ENCODE results near the gene TIPARP.
"Not testable (repeated sequence)": the region's sequence is repeated elsewhere in the genome, so short reads cannot be mapped to it uniquely, and the experiment has no call there.

Gene TIPARP

DNA sequence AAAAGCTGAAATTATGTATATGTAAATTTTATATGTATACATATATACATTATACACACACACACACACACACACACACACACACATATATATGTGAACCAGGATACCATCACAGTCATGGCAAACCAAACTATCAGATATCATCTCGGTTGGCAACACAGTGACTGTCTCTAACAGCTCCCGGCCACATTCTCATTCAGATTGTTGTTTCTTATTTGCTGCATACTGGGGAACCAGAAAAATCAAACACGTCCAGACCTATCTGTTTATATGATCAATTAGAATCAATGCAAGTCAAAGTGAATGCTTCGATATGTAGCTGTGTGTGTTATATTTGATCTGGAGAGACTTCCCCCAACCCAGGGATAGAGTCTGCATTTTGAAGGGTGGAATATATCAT lies 61.1 kb downstream of the TIPARP start:
- Histone ChIP-seq H3K4me3 (ENCODE audit: low read length, poor library complexity, severe bottlenecking) (no peak overlapping the region), H3K9me3 (ENCODE audit: insufficient read depth, low read depth, low read length) (no peaks in the 10 kb centered on the region), H2AFZ (ENCODE audit: low read length) (no peak overlapping the region), H3K79me2 (ENCODE audit: insufficient read depth, low read length) (no peaks in the 10 kb centered on the region), H3K9me2 (replicated peaks; ENCODE audit: low read depth, low read length) (no peaks in the 10 kb centered on the region), H3K9ac (ENCODE audit: low read depth, low read length, poor library complexity, severe bottlenecking) (no peak overlapping the region), H3K27me3 (ENCODE audit: insufficient read depth, low read length, poor library complexity, severe bottlenecking) (no peaks in the 10 kb centered on the region), H4K20me1 (ENCODE audit: insufficient read depth, low read length, poor library complexity, severe bottlenecking) (no peaks in the 10 kb centered on the region), H3K4me2 (ENCODE audit: low read depth, low read length, poor library complexity, severe bottlenecking) (no peak overlapping the region), H3K36me3 (ENCODE audit: insufficient read depth, low read length) (no peaks in the 10 kb centered on the region), H3K4me1 (ENCODE audit: insufficient read depth, low read length, poor library complexity, severe bottlenecking) (no peaks in the 10 kb centered on the region), H3F3A (ENCODE audit: low read depth) (no peaks in the 10 kb centered on the region)
- TF ChIP-seq EZH2phosphoT487 (IDR thresholded peaks at IDR 0.05; ENCODE audit: borderline replicate concordance): no peak
- TF ChIP-seq, protein P1, sequence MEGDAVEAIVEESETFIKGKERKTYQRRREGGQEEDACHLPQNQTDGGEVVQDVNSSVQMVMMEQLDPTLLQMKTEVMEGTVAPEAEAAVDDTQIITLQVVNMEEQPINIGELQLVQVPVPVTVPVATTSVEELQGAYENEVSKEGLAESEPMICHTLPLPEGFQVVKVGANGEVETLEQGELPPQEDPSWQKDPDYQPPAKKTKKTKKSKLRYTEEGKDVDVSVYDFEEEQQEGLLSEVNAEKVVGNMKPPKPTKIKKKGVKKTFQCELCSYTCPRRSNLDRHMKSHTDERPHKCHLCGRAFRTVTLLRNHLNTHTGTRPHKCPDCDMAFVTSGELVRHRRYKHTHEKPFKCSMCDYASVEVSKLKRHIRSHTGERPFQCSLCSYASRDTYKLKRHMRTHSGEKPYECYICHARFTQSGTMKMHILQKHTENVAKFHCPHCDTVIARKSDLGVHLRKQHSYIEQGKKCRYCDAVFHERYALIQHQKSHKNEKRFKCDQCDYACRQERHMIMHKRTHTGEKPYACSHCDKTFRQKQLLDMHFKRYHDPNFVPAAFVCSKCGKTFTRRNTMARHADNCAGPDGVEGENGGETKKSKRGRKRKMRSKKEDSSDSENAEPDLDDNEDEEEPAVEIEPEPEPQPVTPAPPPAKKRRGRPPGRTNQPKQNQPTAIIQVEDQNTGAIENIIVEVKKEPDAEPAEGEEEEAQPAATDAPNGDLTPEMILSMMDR (conservative IDR thresholded peaks at IDR 0.05; ENCODE audit: low read length): no peak

GRCh38 chr3:156737049-156737448 lies 62.7 kb downstream of the TIPARP start:
- H3K9me3 ChIP-seq (ENCODE audit: insufficient read depth, low read depth, low read length); H3K9me2 ChIP-seq (replicated peaks; ENCODE audit: low read depth, low read length); H2AFZ ChIP-seq (ENCODE audit: low read length); H3K4me1 ChIP-seq (ENCODE audit: insufficient read depth, low read length, poor library complexity, severe bottlenecking); H3K4me3 ChIP-seq (ENCODE audit: low read length, poor library complexity, severe bottlenecking); H3K4me2 ChIP-seq (ENCODE audit: low read depth, low read length, poor library complexity, severe bottlenecking); H3K79me2 ChIP-seq (ENCODE audit: insufficient read depth, low read length); H3K27me3 ChIP-seq (ENCODE audit: insufficient read depth, low read length, poor library complexity, severe bottlenecking); H4K20me1 ChIP-seq (ENCODE audit: insufficient read depth, low read length, poor library complexity, severe bottlenecking); H3F3A ChIP-seq (ENCODE audit: low read depth); H3K9ac ChIP-seq (ENCODE audit: low read depth, low read length, poor library complexity, severe bottlenecking); H3K36me3 ChIP-seq (ENCODE audit: insufficient read depth, low read length): not testable (repeated sequence)

DNA sequence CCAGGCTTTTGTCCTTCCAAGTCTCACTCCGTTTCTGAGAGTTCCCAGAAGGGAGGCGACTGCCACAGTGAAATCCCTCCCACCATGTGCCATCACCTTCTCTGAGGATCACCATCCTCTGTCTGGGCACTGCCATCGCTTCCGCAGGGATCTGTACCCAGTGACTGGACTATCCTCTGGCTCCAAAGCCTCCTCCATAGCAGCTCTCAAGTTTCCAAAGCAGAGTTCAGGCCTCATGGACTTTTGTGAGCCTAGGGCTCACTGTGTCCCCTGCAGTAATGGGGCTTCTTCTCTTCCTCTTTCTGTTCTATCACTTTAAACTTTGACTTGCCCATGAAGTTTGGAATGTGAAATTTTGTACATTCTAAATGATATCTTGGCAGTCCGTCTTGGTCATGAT lies 63.9 kb downstream of the TIPARP start:
- no peaks in the 10 kb centered on the region for H3K4me1 ChIP-seq (ENCODE audit: insufficient read depth, low read length, poor library complexity, severe bottlenecking)
- no peaks in the 10 kb centered on the region for H4K20me1 ChIP-seq (ENCODE audit: insufficient read depth, low read length, poor library complexity, severe bottlenecking)
- H3K9ac ChIP-seq (ENCODE audit: low read depth, low read length, poor library complexity, severe bottlenecking): no peak overlapping the region
- H3K79me2 ChIP-seq (ENCODE audit: insufficient read depth, low read length): no peaks in the 10 kb centered on the region
- no peaks in the 10 kb centered on the region for H3F3A ChIP-seq (ENCODE audit: low read depth)
- no peak overlapping the region for H3K4me3 ChIP-seq (ENCODE audit: low read length, poor library complexity, severe bottlenecking)
- H3K9me3 ChIP-seq (ENCODE audit: insufficient read depth, low read depth, low read length): no peaks in the 10 kb centered on the region
- no peaks in the 10 kb centered on the region for H3K27me3 ChIP-seq (ENCODE audit: insufficient read depth, low read length, poor library complexity, severe bottlenecking)
- H3K9me2 ChIP-seq (replicated peaks; ENCODE audit: low read depth, low read length): no peaks in the 10 kb centered on the region
- no peak overlapping the region for H2AFZ ChIP-seq (ENCODE audit: low read length)
- no peaks in the 10 kb centered on the region for H3K36me3 ChIP-seq (ENCODE audit: insufficient read depth, low read length)
- TF ChIP-seq EZH2phosphoT487 (IDR thresholded peaks at IDR 0.05; ENCODE audit: borderline replicate concordance): no peak
- TF ChIP-seq, protein P1 (conservative IDR thresholded peaks at IDR 0.05; ENCODE audit: low read length): no peak
- no peak overlapping the region for H3K4me2 ChIP-seq (ENCODE audit: low read depth, low read length, poor library complexity, severe bottlenecking)

GRCh38 chr3:156739976-156740375 lies 65.6 kb downstream of the TIPARP start:
- Histone ChIP-seq H3K9me3 (ENCODE audit: insufficient read depth, low read depth, low read length) (no peaks in the 10 kb centered on the region), H3K27me3 (ENCODE audit: insufficient read depth, low read length, poor library complexity, severe bottlenecking) (no peaks in the 10 kb centered on the region), H3K9me2 (replicated peaks; ENCODE audit: low read depth, low read length) (no peaks in the 10 kb centered on the region), H3K79me2 (ENCODE audit: insufficient read depth, low read length) (no peaks in the 10 kb centered on the region), H3K4me3 (ENCODE audit: low read length, poor library complexity, severe bottlenecking) (no peak overlapping the region), H2AFZ (ENCODE audit: low read length) (no peak overlapping the region), H4K20me1 (ENCODE audit: insufficient read depth, low read length, poor library complexity, severe bottlenecking) (no peaks in the 10 kb centered on the region), H3K4me1 (ENCODE audit: insufficient read depth, low read length, poor library complexity, severe bottlenecking) (no peaks in the 10 kb centered on the region), H3K9ac (ENCODE audit: low read depth, low read length, poor library complexity, severe bottlenecking) (no peak overlapping the region), H3K4me2 (ENCODE audit: low read depth, low read length, poor library complexity, severe bottlenecking) (no peak overlapping the region), H3K36me3 (ENCODE audit: insufficient read depth, low read length) (no peaks in the 10 kb centered on the region), H3F3A (ENCODE audit: low read depth) (no peaks in the 10 kb centered on the region)
- TF ChIP-seq, protein P1 (conservative IDR thresholded peaks at IDR 0.05; ENCODE audit: low read length): no peak
- TF ChIP-seq EZH2phosphoT487 (IDR thresholded peaks at IDR 0.05; ENCODE audit: borderline replicate concordance): no peak

DNA sequence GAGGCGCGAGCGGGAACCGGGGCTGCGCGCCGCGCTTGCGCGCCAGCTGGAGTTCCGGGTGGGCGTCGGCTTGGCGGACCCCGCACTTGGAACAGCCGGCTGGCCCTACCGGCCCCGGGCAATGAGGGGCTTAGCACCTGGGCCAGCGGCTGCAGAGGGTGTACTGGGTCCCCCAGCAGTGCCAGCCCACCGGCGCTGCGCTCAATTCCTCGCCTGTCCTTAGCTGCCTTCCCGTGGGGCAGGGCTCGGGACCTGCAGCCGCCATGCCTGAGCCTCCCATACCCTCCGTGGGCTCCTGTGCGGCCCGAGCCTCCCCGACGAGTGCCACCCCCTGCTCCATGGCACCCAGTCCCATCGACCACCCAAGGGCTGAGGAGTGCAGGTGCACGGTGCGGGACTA lies 66.2 kb downstream of the TIPARP start:
- not testable (repeated sequence) for H3K9ac ChIP-seq (ENCODE audit: low read depth, low read length, poor library complexity, severe bottlenecking); H3K4me3 ChIP-seq (ENCODE audit: low read length, poor library complexity, severe bottlenecking); H3K9me2 ChIP-seq (replicated peaks; ENCODE audit: low read depth, low read length); H3K79me2 ChIP-seq (ENCODE audit: insufficient read depth, low read length); H2AFZ ChIP-seq (ENCODE audit: low read length); H3K27me3 ChIP-seq (ENCODE audit: insufficient read depth, low read length, poor library complexity, severe bottlenecking); H3F3A ChIP-seq (ENCODE audit: low read depth); H3K4me2 ChIP-seq (ENCODE audit: low read depth, low read length, poor library complexity, severe bottlenecking); H3K36me3 ChIP-seq (ENCODE audit: insufficient read depth, low read length); H3K9me3 ChIP-seq (ENCODE audit: insufficient read depth, low read depth, low read length); H3K4me1 ChIP-seq (ENCODE audit: insufficient read depth, low read length, poor library complexity, severe bottlenecking); H4K20me1 ChIP-seq (ENCODE audit: insufficient read depth, low read length, poor library complexity, severe bottlenecking)
